ENCODE measurements around the gene ARID5B. TPM values are rescaled to one million over a fixed set of nuclear protein-coding genes. Genes with fewer than 3 reads are reported as not detected.

The ARID5B gene
- total RNA-seq, 4 donors from 2014 or later, result 17.7 to 54.6 (median 34.8) TPM

DNA sequence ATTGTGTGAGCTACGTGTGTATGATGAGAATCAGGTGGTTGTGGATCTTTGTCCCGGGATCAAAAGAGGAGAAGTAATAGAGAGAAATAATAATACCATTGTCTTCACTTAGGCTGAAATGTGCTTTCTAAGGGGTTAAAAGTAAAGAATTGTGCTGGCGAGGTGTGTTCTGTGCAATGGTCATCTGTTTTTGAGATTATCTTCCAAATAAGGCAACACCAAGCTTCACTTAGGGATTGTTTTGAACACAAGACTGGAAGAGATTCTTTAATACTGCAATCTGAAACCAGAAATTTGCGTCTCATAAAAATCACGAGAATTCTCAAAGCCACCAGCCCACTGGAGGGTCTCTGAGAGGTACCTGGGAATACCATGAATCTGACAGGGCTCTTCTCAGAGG lies 84.2 kb downstream of the ARID5B start:
- no peak for DNase-seq
- H3K27me3 ChIP-seq, result no peaks in the 10 kb centered on the region
- TF ChIP-seq, protein P1, sequence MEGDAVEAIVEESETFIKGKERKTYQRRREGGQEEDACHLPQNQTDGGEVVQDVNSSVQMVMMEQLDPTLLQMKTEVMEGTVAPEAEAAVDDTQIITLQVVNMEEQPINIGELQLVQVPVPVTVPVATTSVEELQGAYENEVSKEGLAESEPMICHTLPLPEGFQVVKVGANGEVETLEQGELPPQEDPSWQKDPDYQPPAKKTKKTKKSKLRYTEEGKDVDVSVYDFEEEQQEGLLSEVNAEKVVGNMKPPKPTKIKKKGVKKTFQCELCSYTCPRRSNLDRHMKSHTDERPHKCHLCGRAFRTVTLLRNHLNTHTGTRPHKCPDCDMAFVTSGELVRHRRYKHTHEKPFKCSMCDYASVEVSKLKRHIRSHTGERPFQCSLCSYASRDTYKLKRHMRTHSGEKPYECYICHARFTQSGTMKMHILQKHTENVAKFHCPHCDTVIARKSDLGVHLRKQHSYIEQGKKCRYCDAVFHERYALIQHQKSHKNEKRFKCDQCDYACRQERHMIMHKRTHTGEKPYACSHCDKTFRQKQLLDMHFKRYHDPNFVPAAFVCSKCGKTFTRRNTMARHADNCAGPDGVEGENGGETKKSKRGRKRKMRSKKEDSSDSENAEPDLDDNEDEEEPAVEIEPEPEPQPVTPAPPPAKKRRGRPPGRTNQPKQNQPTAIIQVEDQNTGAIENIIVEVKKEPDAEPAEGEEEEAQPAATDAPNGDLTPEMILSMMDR (IDR thresholded peaks at IDR 0.05), result no peak
- TF ChIP-seq EP300 (IDR thresholded peaks at IDR 0.05; ENCODE audit: low read depth) (no peak), POLR2AphosphoS5 (IDR thresholded peaks at IDR 0.05) (no peak), POLR2A (IDR thresholded peaks at IDR 0.05) (no peak)
- H3K36me3 ChIP-seq, result no peaks in the 10 kb centered on the region
- intact Hi-C loops (cut with DNase I; ENCODE audit: low total_unique reads) (no loop called here), in situ Hi-C loops (cut with MboI; ENCODE audit: low pct_ligation_motif_present in 1 of 4, low pct_unique_long_range_greater_than_20kb in 1 of 4, low sequenced_read_pairs in 3 of 4) (no loop called here)
- H3K4me3 ChIP-seq, result no peak overlapping the region
- H3K4me1 ChIP-seq, result peaks cover 2 to 41% (median 17%) of the 10 kb centered on the region in 4 donors
- 79 to 93% methylated on average over 3 to 5 of the region's 5 CpGs for WGBS, 2 donors (ENCODE audit: low coverage in 1 of 2)
- peak overlapping the region; percentile 63 to 83 (median 72) for H3K27ac ChIP-seq
- H3K9me3 ChIP-seq, result no peaks in the 10 kb centered on the region

DNA sequence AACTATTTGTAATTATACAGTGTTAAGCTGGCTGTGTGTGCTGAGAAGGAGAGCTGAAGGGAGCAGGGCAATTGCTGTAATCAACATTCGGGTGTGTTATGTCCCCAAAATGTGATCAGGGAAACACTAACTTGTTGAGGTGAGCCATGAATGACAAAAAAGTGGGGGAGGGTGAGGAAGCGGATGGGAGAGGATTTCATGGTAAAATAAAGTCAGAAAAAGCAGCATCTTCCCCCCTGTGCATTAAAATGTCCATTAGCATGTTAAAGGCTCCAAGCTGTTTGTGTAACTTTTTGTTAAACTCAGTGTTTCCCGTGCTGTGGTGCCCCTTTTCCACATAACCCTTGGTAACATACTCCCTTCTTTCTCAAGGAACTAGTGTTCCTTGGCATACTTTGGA lies 84.9 kb downstream of the ARID5B start:
- TF ChIP-seq, protein P1 (IDR thresholded peaks at IDR 0.05), result no peak
- TF ChIP-seq EP300 (IDR thresholded peaks at IDR 0.05; ENCODE audit: low read depth) (no peak), POLR2AphosphoS5 (IDR thresholded peaks at IDR 0.05) (no peak), POLR2A (IDR thresholded peaks at IDR 0.05) (no peak)
- H3K36me3 ChIP-seq, result no peaks in the 10 kb centered on the region
- WGBS, 2 donors (ENCODE audit: low coverage in 1 of 2), result 75 to 77% methylated on average over 3 of the region's 3 CpGs
- H3K9me3 ChIP-seq, result no peaks in the 10 kb centered on the region
- no peak for DNase-seq
- in situ Hi-C loops (cut with MboI; ENCODE audit: low pct_ligation_motif_present in 1 of 4, low pct_unique_long_range_greater_than_20kb in 1 of 4, low sequenced_read_pairs in 3 of 4), result no loop called here
- H3K4me3 ChIP-seq, result no peak overlapping the region
- H3K4me1 ChIP-seq, result peaks cover 0 to 35% (median 13%) of the 10 kb centered on the region in 4 donors
- intact Hi-C loops (cut with DNase I; ENCODE audit: low total_unique reads), result no loop called here
- H3K27ac ChIP-seq, result peak overlapping the region; percentile 63 to 83 (median 72)
- H3K27me3 ChIP-seq, result no peaks in the 10 kb centered on the region

- intact Hi-C loops (cut with DNase I; ENCODE audit: low total_unique reads), result no loop called here
- no peaks in the 10 kb centered on the region for H3K9me3 ChIP-seq
- TF ChIP-seq POLR2AphosphoS5 (IDR thresholded peaks at IDR 0.05) (no peak), EP300 (IDR thresholded peaks at IDR 0.05; ENCODE audit: low read depth) (no peak), POLR2A (IDR thresholded peaks at IDR 0.05) (no peak)
- TF ChIP-seq, protein P1 (IDR thresholded peaks at IDR 0.05), result no peak
- H3K4me1 ChIP-seq, result peaks cover under 1 to 35% (median 9%) of the 10 kb centered on the region in 4 donors
- in situ Hi-C loops (cut with MboI; ENCODE audit: low pct_ligation_motif_present in 1 of 4, low pct_unique_long_range_greater_than_20kb in 1 of 4, low sequenced_read_pairs in 3 of 4), result no loop called here
- H3K36me3 ChIP-seq, result no peaks in the 10 kb centered on the region
- peak overlapping the region; percentile 63 to 83 (median 72) for H3K27ac ChIP-seq
- 80 to 92% methylated on average over 4 to 6 of the region's 6 CpGs for WGBS, 2 donors (ENCODE audit: low coverage in 1 of 2)
- no peaks in the 10 kb centered on the region for H3K27me3 ChIP-seq
- DNase-seq, result no peak
- no peak overlapping the region for H3K4me3 ChIP-seq
Observed at GRCh38 chr10:61986788-61987492, 85.4 kb downstream of the ARID5B start.

GRCh38 chr10:61987537-61987936 lies 86.0 kb downstream of the ARID5B start:
- intact Hi-C loops (cut with DNase I; ENCODE audit: low total_unique reads), result no loop called here
- no peak for DNase-seq
- Histone ChIP-seq H3K27ac (peak overlapping the region; percentile 63 to 83 (median 72)), H3K9me3 (no peaks in the 10 kb centered on the region), H3K4me3 (peak overlapping the region in 1 of 4 donors; percentile 7), H3K4me1 (peaks cover 7 to 41% (median 15%) of the 10 kb centered on the region in 4 donors), H3K36me3 (no peaks in the 10 kb centered on the region), H3K27me3 (no peaks in the 10 kb centered on the region)
- in situ Hi-C loops (cut with MboI; ENCODE audit: low pct_ligation_motif_present in 1 of 4, low pct_unique_long_range_greater_than_20kb in 1 of 4, low sequenced_read_pairs in 3 of 4), result no loop called here
- 27 to 33% methylated on average over 3 of the region's 3 CpGs for WGBS, 2 donors (ENCODE audit: low coverage in 1 of 2)
- TF ChIP-seq POLR2AphosphoS5 (IDR thresholded peaks at IDR 0.05), result no peak
- no peak for TF ChIP-seq EP300 (IDR thresholded peaks at IDR 0.05; ENCODE audit: low read depth)
- TF ChIP-seq POLR2A (IDR thresholded peaks at IDR 0.05), result no peak
- TF ChIP-seq, protein P1 (IDR thresholded peaks at IDR 0.05), result no peak

Measured in transverse colon (tissue), 4 donors.